VCaP (cell line): Measurements from ENCODE around the gene ILKAP.

Experiments
- H3K27ac ChIP-seq: fragments of 450-650 bp; 2 replicates; pipeline ENCODE4 v1.5.1; 2017
- CTCF ChIP-seq: fragments of 450-650 bp; conservative IDR thresholded peaks from 2 replicates; pipeline ENCODE4 v1.5.1; 2017; ENCODE audit warnings: mild to moderate bottlenecking, moderate library complexity

Gene ILKAP

GRCh38 chr2:238247002-238247822 lies 43.7 kb upstream of the ILKAP start:
- H3K27ac ChIP-seq: no peak overlapping the region
- no peak for TF ChIP-seq CTCF

- no peak for TF ChIP-seq CTCF
- peak overlapping the region; percentile 84 for H3K27ac ChIP-seq
Measured at GRCh38 chr2:238244151-238244550, 40.7 kb upstream of the ILKAP start.

- peak overlapping the region; percentile 84 for H3K27ac ChIP-seq
Measured at GRCh38 chr2:238243496-238244076, 40.1 kb upstream of the ILKAP start.

GRCh38 chr2:238242731-238243495 lies 39.4 kb upstream of the ILKAP start:
- TF ChIP-seq CTCF: no peak
- H3K27ac ChIP-seq: peak overlapping the region; percentile 84

More at GRCh38 chr2:238243496-238244076, 40.1 kb upstream of the ILKAP start:
- peak; percentile 61 for TF ChIP-seq CTCF

GRCh38 chr2:238241970-238242369 lies 38.5 kb upstream of the ILKAP start:
- peak overlapping the region; percentile 84 for H3K27ac ChIP-seq
- no peak for TF ChIP-seq CTCF

GRCh38 chr2:238240757-238241711 lies 37.5 kb upstream of the ILKAP start:
- H3K27ac ChIP-seq: peak overlapping the region; percentile 59; the same call in 1 of the 2 replicates
- TF ChIP-seq CTCF: no peak
